SK-N-MC (cell line): ENCODE data around the gene KRT75.

Source experiments
- EZH2 ChIP-seq: fragments of 200-600 bp; sonication (generic); IDR thresholded peaks from one replicate; pipeline ENCODE4 v1.6.1; 2017; ENCODE audit warnings: antibody characterized with exemption
- FOXP2 ChIP-seq: optimal IDR thresholded peaks from 2 replicates; pipeline ENCODE3; 2011; ENCODE audit warnings: mild to moderate bottlenecking, moderate library complexity; ENCODE audit not compliant: insufficient read depth; ENCODE audit errors: extremely low read length, control extremely low read depth
- POLR2AphosphoS5 ChIP-seq: IDR thresholded peaks from 2 replicates; pipeline ENCODE4 v1.6.1; 2012; ENCODE audit warnings: mild to moderate bottlenecking, low read depth, low read length, borderline replicate concordance

DNA sequence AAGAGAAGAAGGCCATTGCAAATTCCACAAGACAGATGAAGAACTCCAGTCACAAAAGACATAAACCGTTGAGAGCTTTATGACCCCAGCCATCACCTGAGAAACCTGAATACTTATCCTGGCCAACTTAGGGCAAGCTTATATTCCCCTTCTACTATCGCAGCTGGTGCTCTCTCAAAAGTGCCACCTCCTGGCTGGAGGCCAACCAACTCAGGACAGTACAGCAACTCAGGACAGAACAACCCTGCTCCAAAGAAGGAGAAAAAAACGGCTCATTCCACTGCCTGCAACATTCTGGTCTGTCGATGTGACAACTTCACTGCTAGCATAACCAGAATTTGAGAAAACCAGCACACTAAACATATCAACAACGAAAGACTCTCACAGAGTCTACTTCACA is 27.5 kb upstream of the KRT75 start:
- TF ChIP-seq EZH2 (no peak), POLR2AphosphoS5 (no peak), FOXP2 (no peak)
